OCI-LY1 (cell line): ENCODE results near the gene TSPAN5.

Experiments
- H2AFZ ChIP-seq: fragments of 200-600 bp; sonication (generic), shearing (Covaris generic); 2 replicates; pipeline ENCODE4 v1.6.0; 2014; ENCODE audit warnings: antibody characterized with exemption, mild to moderate bottlenecking, low read length
- H3F3A ChIP-seq: fragments of 200-600 bp; sonication (generic), shearing (Covaris generic); 2 replicates; pipeline ENCODE4 v1.6.0; 2014; ENCODE audit warnings: mild to moderate bottlenecking, antibody characterized with exemption, low read length, moderate library complexity; ENCODE audit not compliant: insufficient read depth
- H3K27ac ChIP-seq: fragments of 200-600 bp; sonication (generic); 2 replicates; pipeline ENCODE4 v1.5.1; 2014; ENCODE audit warnings: low read length, mixed run types, mild to moderate bottlenecking, low read depth; ENCODE audit not compliant: poor library complexity, severe bottlenecking
- H3K27me3 ChIP-seq: fragments of 200-600 bp; sonication (generic); 2 replicates; pipeline ENCODE4 v1.6.0; 2014; ENCODE audit warnings: antibody characterized with exemption, mild to moderate bottlenecking, low read length, moderate library complexity; ENCODE audit not compliant: insufficient read depth
- H3K36me3 ChIP-seq: fragments of 200-600 bp; sonication (generic); 2 replicates; pipeline ENCODE4 v1.6.1; 2014; ENCODE audit warnings: mild to moderate bottlenecking, antibody characterized with exemption, low read length, moderate library complexity, mixed read lengths; ENCODE audit not compliant: insufficient read depth
- H3K4me1 ChIP-seq: fragments of 200-600 bp; sonication (generic); 2 replicates; pipeline ENCODE4 v1.5.1; 2014; ENCODE audit warnings: mild to moderate bottlenecking, low read length, moderate library complexity; ENCODE audit not compliant: insufficient read depth, severe bottlenecking
- H3K4me2 ChIP-seq: fragments of 200-600 bp; sonication (generic), shearing (Covaris generic); 2 replicates; pipeline ENCODE4 v1.6.1; 2014; ENCODE audit warnings: low read length
- H3K4me3 ChIP-seq: fragments of 200-600 bp; sonication (generic); 2 replicates; pipeline ENCODE4 v1.5.1; 2014; ENCODE audit warnings: low read length, low read depth, mild to moderate bottlenecking, mixed read lengths; ENCODE audit not compliant: poor library complexity, severe bottlenecking
- H3K79me2 ChIP-seq: fragments of 200-600 bp; shearing (Covaris generic); 2 replicates; pipeline ENCODE4 v1.6.1; 2016; ENCODE audit warnings: mixed run types, low read length, mixed read lengths; ENCODE audit not compliant: insufficient read depth
- H3K9ac ChIP-seq: fragments of 200-600 bp; sonication (generic), shearing (Covaris generic); 2 replicates; pipeline ENCODE4 v1.6.1; 2014; ENCODE audit warnings: mild to moderate bottlenecking, low read length, mixed read lengths
- H3K9me2 ChIP-seq: fragments of 200-600 bp; sonication (generic), shearing (Covaris generic); 2 replicates; pipeline ENCODE4 v1.6.1; 2014; ENCODE audit warnings: low read depth, mild to moderate bottlenecking, low read length, mixed read lengths
- H3K9me3 ChIP-seq: fragments of 200-600 bp; shearing (Covaris generic); 2 replicates; pipeline ENCODE4 v1.6.1; 2014; ENCODE audit warnings: low read length, mixed read lengths
- H4K20me1 ChIP-seq: fragments of 200-600 bp; sonication (generic), shearing (Covaris generic); 2 replicates; pipeline ENCODE4 v1.6.0; 2016; ENCODE audit warnings: mild to moderate bottlenecking, low read length; ENCODE audit not compliant: insufficient read depth
- EZH2 ChIP-seq: fragments of 200-600 bp; sonication (generic), shearing (Covaris generic); IDR thresholded peaks from 2 replicates; pipeline ENCODE4 v1.8.0; 2017; ENCODE audit warnings: borderline replicate concordance, mixed run types, mild to moderate bottlenecking, antibody characterized with exemption, low read length, moderate library complexity, mixed read lengths
- TF ChIP-seq, protein P1 (sequence below): fragments of 200-600 bp; sonication (generic), shearing (Covaris generic); IDR thresholded peaks from 2 replicates; pipeline ENCODE4 v1.5.1; 2017; ENCODE audit warnings: mild to moderate bottlenecking, antibody characterized with exemption, low read length, moderate library complexity, mixed read lengths

Gene TSPAN5

DNA sequence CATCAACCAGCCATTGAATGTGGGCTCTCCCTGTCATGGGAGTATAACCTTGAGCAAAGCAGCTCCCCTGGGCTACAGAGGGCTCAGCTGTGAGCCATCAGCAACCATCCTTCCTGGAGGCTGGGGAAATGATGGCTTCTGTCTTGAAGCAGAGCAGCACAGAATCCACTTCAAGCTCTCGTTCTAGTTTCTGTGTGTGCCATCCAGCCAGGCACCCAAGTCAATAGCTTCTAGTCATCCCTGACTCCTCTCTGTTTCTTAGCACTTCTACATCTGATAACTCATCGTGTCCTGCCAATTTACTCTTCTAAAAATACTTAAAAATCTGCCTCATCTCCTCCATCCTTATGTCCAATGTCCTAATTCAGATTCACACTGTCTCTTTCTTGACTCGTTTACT lies 42.2 kb upstream of the TSPAN5 start:
- Histone ChIP-seq H3K9me2 (no peaks in the 10 kb centered on the region; the same call in 1 of the 2 replicates), H3K4me3 (no peak overlapping the region), H3K4me1 (no peaks in the 10 kb centered on the region), H2AFZ (no peak overlapping the region), H3K79me2 (no peaks in the 10 kb centered on the region), H3K9me3 (no peaks in the 10 kb centered on the region), H3K9ac (no peak overlapping the region), H4K20me1 (no peaks in the 10 kb centered on the region), H3K36me3 (no peaks in the 10 kb centered on the region), H3K27me3 (no peaks in the 10 kb centered on the region), H3K4me2 (no peak overlapping the region), H3K27ac (no peak overlapping the region), H3F3A (no peaks in the 10 kb centered on the region)
- no peak for TF ChIP-seq EZH2
- TF ChIP-seq, protein P1, sequence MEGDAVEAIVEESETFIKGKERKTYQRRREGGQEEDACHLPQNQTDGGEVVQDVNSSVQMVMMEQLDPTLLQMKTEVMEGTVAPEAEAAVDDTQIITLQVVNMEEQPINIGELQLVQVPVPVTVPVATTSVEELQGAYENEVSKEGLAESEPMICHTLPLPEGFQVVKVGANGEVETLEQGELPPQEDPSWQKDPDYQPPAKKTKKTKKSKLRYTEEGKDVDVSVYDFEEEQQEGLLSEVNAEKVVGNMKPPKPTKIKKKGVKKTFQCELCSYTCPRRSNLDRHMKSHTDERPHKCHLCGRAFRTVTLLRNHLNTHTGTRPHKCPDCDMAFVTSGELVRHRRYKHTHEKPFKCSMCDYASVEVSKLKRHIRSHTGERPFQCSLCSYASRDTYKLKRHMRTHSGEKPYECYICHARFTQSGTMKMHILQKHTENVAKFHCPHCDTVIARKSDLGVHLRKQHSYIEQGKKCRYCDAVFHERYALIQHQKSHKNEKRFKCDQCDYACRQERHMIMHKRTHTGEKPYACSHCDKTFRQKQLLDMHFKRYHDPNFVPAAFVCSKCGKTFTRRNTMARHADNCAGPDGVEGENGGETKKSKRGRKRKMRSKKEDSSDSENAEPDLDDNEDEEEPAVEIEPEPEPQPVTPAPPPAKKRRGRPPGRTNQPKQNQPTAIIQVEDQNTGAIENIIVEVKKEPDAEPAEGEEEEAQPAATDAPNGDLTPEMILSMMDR, result no peak

DNA sequence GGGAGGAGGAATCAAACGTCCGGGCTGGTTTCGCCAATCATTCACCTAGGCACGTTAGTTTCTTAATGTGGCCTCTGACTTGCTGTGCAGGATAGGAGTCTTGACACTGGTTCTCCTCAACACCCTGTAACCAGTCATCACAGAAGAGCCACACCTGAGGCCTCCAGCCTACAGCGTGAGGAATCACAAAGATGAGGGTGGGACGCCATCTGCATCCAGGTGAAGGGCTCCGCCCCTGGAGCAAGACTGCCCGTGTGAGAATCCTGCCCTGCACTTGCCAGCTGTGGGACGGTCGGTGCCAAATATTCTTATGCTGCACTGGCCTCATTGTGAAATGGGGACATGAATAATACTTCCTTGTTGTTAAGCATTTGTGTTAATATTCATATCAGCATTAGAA lies 35.7 kb upstream of the TSPAN5 start:
- Histone ChIP-seq H3K4me2 (no peak overlapping the region), H3K4me1 (no peaks in the 10 kb centered on the region), H3K9ac (no peak overlapping the region), H3K27me3 (no peaks in the 10 kb centered on the region), H3K9me3 (no peaks in the 10 kb centered on the region), H4K20me1 (no peaks in the 10 kb centered on the region), H3K9me2 (no peaks in the 10 kb centered on the region), H2AFZ (no peak overlapping the region), H3K36me3 (no peaks in the 10 kb centered on the region), H3K27ac (no peak overlapping the region), H3K79me2 (no peaks in the 10 kb centered on the region), H3K4me3 (no peak overlapping the region), H3F3A (no peaks in the 10 kb centered on the region)
- TF ChIP-seq EZH2, result no peak
- TF ChIP-seq, protein P1, result no peak

DNA sequence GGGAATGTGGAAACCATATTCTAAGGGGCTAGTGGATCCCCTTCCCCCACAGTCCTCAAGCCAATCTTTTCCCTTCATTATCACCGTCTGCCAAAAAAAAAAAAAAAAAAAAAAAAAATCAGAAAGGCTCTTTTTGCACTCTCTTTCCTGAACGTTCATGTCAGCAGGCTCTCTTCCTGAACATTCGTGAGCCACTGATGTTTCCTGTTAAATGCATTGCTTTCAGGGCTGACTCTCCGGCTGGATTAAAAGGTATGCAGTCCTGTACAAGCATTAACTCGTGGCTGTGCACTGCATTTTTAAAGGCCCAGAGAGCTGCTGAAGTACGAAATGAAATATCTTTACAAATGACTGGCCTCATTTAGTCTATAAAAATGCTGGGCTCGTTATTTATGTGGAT lies 34.0 kb upstream of the TSPAN5 start:
- no peaks in the 10 kb centered on the region for H3K9me2 ChIP-seq
- H3F3A ChIP-seq, result no peaks in the 10 kb centered on the region
- H3K79me2 ChIP-seq, result no peaks in the 10 kb centered on the region
- no peaks in the 10 kb centered on the region for H3K36me3 ChIP-seq
- H3K27me3 ChIP-seq, result no peaks in the 10 kb centered on the region
- H3K4me2 ChIP-seq, result no peak overlapping the region
- no peaks in the 10 kb centered on the region for H3K9me3 ChIP-seq
- H3K9ac ChIP-seq, result no peak overlapping the region
- no peak overlapping the region for H2AFZ ChIP-seq
- H3K27ac ChIP-seq, result no peak overlapping the region
- no peak overlapping the region for H3K4me3 ChIP-seq
- no peak for TF ChIP-seq EZH2
- TF ChIP-seq, protein P1, result no peak
- H4K20me1 ChIP-seq, result no peaks in the 10 kb centered on the region
- H3K4me1 ChIP-seq, result no peaks in the 10 kb centered on the region
